Esophagus muscularis mucosa (tissue), 4 donors: ENCODE data around the gene ADAM33.

ENCODE experiments used
- EP300 ChIP-seq: sonication (generic); formaldehyde crosslinking; IDR thresholded peaks from one replicate; pipeline ENCODE4 v1.6.1; 2017; ENCODE audit warnings: antibody characterized with exemption
- POLR2A ChIP-seq: fragments of 450-650 bp; IDR thresholded peaks from one replicate; pipeline ENCODE4 v1.6.1; 2017; ENCODE audit warnings: antibody characterized with exemption, moderate library complexity, mild to moderate bottlenecking, low read depth
- POLR2AphosphoS5 ChIP-seq, 2 donors: sonication (generic); formaldehyde crosslinking; IDR thresholded peaks; one replicate each; pipeline ENCODE4 v1.6.1; 2017; ENCODE audit warnings: antibody characterized with exemption in 2 of 2
- TF ChIP-seq, protein P1 (sequence below), 3 experiments: fragments of 200-600 bp in 2 of 3; fragments of 450-650 bp in 1 of 3; sonication (generic) in 2 of 3; IDR thresholded peaks; one replicate each; pipeline ENCODE4 v1.5.1; 2017 to 2019; ENCODE audit warnings: antibody characterized with exemption in 3 of 3, mild to moderate bottlenecking in 2 of 3, moderate library complexity in 1 of 3

DNA sequence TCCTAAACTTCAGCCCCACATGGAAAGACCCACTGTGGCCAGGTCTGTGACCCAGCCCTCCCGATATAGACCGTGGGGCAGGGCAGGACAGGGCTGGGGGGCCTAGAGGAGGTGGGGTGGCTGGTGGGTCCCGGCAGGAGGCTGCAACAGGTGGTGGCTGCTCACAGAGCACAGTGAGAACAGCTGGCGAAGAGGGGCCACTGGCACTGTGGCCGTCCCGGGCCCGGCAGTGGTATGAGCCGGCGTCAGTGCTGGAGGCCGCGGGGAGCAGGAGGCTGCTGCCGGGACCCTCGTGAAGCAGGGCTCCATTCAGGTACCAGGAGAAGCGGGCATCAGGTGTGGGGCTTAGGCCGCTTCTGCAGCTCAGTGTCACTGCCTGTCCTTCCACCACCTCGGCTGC, 17.2 kb upstream of the ADAM33 start:
- TF ChIP-seq, protein P1, sequence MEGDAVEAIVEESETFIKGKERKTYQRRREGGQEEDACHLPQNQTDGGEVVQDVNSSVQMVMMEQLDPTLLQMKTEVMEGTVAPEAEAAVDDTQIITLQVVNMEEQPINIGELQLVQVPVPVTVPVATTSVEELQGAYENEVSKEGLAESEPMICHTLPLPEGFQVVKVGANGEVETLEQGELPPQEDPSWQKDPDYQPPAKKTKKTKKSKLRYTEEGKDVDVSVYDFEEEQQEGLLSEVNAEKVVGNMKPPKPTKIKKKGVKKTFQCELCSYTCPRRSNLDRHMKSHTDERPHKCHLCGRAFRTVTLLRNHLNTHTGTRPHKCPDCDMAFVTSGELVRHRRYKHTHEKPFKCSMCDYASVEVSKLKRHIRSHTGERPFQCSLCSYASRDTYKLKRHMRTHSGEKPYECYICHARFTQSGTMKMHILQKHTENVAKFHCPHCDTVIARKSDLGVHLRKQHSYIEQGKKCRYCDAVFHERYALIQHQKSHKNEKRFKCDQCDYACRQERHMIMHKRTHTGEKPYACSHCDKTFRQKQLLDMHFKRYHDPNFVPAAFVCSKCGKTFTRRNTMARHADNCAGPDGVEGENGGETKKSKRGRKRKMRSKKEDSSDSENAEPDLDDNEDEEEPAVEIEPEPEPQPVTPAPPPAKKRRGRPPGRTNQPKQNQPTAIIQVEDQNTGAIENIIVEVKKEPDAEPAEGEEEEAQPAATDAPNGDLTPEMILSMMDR (IDR thresholded peaks at IDR 0.05): no peak
- no peak for TF ChIP-seq EP300
- TF ChIP-seq POLR2A: no peak
- TF ChIP-seq POLR2AphosphoS5 (IDR thresholded peaks at IDR 0.05): no peak
